NCI-H345 treated with DMSO at 0.1 percent for 48 hours (cell line): ENCODE measurements around the gene HRCT1.
"Not testable (repeated sequence)": the region's sequence is repeated elsewhere in the genome, so short reads cannot be mapped to it uniquely, and the experiment has no call there.

ENCODE experiments used
- DNase-seq: peaks from one replicate; lab custom pipeline; 2025; ENCODE audit not compliant: unreplicated experiment; lab: John Stamatoyannopoulos, UW

The HRCT1 gene

GRCh38 chr9:35896570-35896969, 9.4 kb upstream of the HRCT1 start:
- no peak for DNase-seq

GRCh38 chr9:35897376-35898099, 8.5 kb upstream of the HRCT1 start:
- not testable (repeated sequence) for DNase-seq

GRCh38 chr9:35898337-35898736, 7.7 kb upstream of the HRCT1 start:
- DNase-seq: no peak

- DNase-seq: no peak
Observed at GRCh38 chr9:35899021-35899420, 7.0 kb upstream of the HRCT1 start.

GRCh38 chr9:35903049-35903448, 3.0 kb upstream of the HRCT1 start:
- peak; percentile 38 for DNase-seq

GRCh38 chr9:35904338-35904737, 1.7 kb upstream of the HRCT1 start:
- DNase-seq: no peak

- no peak for DNase-seq
Observed at GRCh38 chr9:35905051-35905781, 786 bp upstream of the HRCT1 start.

GRCh38 chr9:35906923-35907699, 1.1 kb downstream of the HRCT1 start:
- DNase-seq: no peak

GRCh38 chr9:35907711-35908503, 1.9 kb downstream of the HRCT1 start:
- peak; percentile 52 for DNase-seq

GRCh38 chr9:35908504-35909125, 2.6 kb downstream of the HRCT1 start:
- no peak for DNase-seq

- no peak for DNase-seq
Observed at GRCh38 chr9:35909274-35909673, 3.3 kb downstream of the HRCT1 start, which contains the start of gene SPAAR. Gene SPAAR (plus strand): TSS chr9:35909490. CDS start chr9:35910464, 974 bp downstream.

- no peak for DNase-seq
Observed at GRCh38 chr9:35909687-35910612, 3.9 kb downstream of the HRCT1 start.

GRCh38 chr9:35910613-35911359, 4.8 kb downstream of the HRCT1 start:
- no peak for DNase-seq

- no peak for DNase-seq
Observed at GRCh38 chr9:35911690-35912089, 5.7 kb downstream of the HRCT1 start.

- no peak for DNase-seq
Observed at GRCh38 chr9:35912791-35913400, 6.9 kb downstream of the HRCT1 start.

GRCh38 chr9:35913429-35913828, 7.4 kb downstream of the HRCT1 start:
- DNase-seq: not testable (repeated sequence)

- DNase-seq: no peak
Observed at GRCh38 chr9:35914301-35914807, 8.4 kb downstream of the HRCT1 start.

GRCh38 chr9:35915681-35916294, 9.8 kb downstream of the HRCT1 start:
- no peak for DNase-seq
